Peyer's patch (tissue), 4 donors: ENCODE results near the gene GYG2. TPM values are rescaled to one million over a fixed set of nuclear protein-coding genes. Genes with fewer than 3 reads are reported as not detected.
"Not testable (repeated sequence)": the region's sequence is repeated elsewhere in the genome, so short reads cannot be mapped to it uniquely, and the experiment has no call there.

Source experiments
- DNase-seq, 3 donors: peaks; one replicate each; pipeline ENCODE4 v3.0.0-alpha.2; 2017 to 2019
- H3K27ac ChIP-seq, 4 donors: fragments of 200-600 bp; sonication (generic); one replicate each; pipeline ENCODE4 v1.5.1; 2016 to 2019
- H3K27me3 ChIP-seq, 2 donors: fragments of 200-600 bp; sonication (generic); one replicate each; pipeline ENCODE4 v1.5.1; 2019
- H3K36me3 ChIP-seq, 3 donors: fragments of 200-600 bp; sonication (generic); one replicate each; pipeline ENCODE4 v1.5.1; 2016 to 2019
- H3K4me1 ChIP-seq, 4 donors: fragments of 200-600 bp; sonication (generic); one replicate each; pipeline ENCODE4 v1.5.1; 2016 to 2019
- H3K4me3 ChIP-seq, 4 donors: fragments of 200-600 bp; sonication (generic); 1 replicate in 3 of 4; 2 replicates in 1 of 4; pipeline ENCODE4 v1.5.1; 2016 to 2019; ENCODE audit warnings: mild to moderate bottlenecking in 1 of 4
- H3K9me3 ChIP-seq, 4 donors: fragments of 200-600 bp; sonication (generic); one replicate each; pipeline ENCODE4 v1.5.1; 2016 to 2019; ENCODE audit warnings: mild to moderate bottlenecking in 1 of 4
- POLR2A ChIP-seq, 2 donors: fragments of 450-650 bp; IDR thresholded peaks; one replicate each; pipeline ENCODE4 v1.5.1; 2017; ENCODE audit warnings: antibody characterized with exemption in 2 of 2, mild to moderate bottlenecking in 2 of 2, moderate library complexity in 2 of 2
- total RNA-seq, 4 donors: library from RNA; depleted of rRNA; stranded (reverse); fragments of >200 nt; gene quantifications; one replicate each; pipeline ENCODE4 v1.1.0, GENCODE V29; 2016
- TF ChIP-seq, protein P1 (sequence below), 6 experiments: fragments of 450-650 bp in 4 of 6; fragments of 200-600 bp in 2 of 6; sonication (generic) in 1 of 6; IDR thresholded peaks; one replicate each; pipeline ENCODE4 v1.5.1; 2017 to 2019; ENCODE audit warnings: antibody characterized with exemption in 6 of 6, mild to moderate bottlenecking in 3 of 6, moderate library complexity in 1 of 6

Gene GYG2
- total RNA-seq, 4 donors from 2014 or later = 0.70 to 3.9 (median 2.8) TPM

DNA sequence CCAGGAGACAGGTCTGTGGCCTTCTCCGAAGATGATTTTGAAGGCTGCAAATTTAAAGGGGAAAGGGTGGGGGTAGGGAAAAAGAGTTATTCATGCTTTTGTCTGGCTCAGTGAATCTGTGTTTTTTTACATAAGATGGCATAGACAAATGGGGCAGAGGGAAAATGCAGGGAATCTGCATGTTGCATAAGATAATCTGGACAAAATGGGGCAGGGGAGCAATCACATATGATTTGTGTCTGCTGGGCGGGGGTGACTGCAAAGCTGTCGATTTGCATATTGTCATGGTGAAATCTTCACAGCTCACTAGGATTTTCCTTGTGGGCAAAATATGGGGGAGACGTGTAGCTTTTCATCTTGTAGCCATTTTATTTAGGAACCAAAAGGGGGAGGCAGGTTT is 29.4 kb upstream of the GYG2 start:
- H3K4me1 ChIP-seq = no peaks in the 10 kb centered on the region
- no peaks in the 10 kb centered on the region for H3K36me3 ChIP-seq
- H3K4me3 ChIP-seq = no peak overlapping the region
- H3K27ac ChIP-seq = no peak overlapping the region
- no peak for DNase-seq
- no peaks in the 10 kb centered on the region for H3K27me3 ChIP-seq
- no peak for TF ChIP-seq POLR2A (IDR thresholded peaks at IDR 0.05)
- H3K9me3 ChIP-seq = no peaks in the 10 kb centered on the region

DNA sequence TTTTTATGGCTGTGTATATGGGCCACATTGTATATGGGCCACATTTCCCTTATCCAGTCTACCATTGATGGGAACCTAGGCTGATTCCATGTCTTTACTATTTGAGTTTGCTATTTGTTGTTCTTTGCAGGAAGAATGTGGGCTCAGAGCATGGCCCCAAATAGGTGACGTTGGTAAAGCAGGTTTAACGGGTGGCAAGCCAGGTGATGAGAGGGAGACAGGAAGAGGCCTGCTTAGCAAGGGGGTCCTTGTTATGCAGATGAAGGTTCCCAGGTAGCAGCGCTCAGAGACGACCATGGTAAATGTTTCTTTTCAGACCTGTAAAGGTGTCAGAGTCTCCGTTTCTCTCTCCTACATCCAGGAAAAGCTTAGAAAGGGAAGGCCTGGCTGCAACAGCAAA is 28.8 kb upstream of the GYG2 start:
- H3K27ac ChIP-seq, H3K4me1 ChIP-seq, H3K27me3 ChIP-seq, H3K9me3 ChIP-seq, H3K36me3 ChIP-seq, H3K4me3 ChIP-seq, DNase-seq: not testable (repeated sequence)

DNA sequence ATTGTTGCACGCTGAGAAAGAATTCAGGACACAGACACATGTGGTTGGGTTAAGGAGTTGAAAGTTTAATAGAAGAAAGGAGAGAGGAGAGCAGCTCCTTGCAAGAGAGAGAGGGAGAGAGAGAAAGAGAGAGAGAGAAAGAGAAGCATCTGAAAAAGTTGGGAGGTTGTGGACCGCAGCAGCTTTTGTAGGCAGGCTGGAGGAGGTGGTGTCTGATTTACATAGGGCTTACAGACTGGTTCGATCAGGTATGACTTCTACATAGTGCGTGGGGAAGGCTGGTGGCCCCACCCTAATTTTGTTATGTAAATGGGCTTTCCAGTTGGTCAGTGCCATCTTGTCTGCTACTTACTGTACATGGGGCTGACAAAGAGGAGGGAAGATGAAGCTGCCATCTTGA is 27.5 kb upstream of the GYG2 start:
- H3K36me3 ChIP-seq = no peaks in the 10 kb centered on the region
- no peak for DNase-seq
- no peaks in the 10 kb centered on the region for H3K9me3 ChIP-seq
- no peaks in the 10 kb centered on the region for H3K4me1 ChIP-seq
- H3K27ac ChIP-seq = no peak overlapping the region
- H3K4me3 ChIP-seq = no peak overlapping the region
- no peaks in the 10 kb centered on the region for H3K27me3 ChIP-seq
- TF ChIP-seq, protein P1, sequence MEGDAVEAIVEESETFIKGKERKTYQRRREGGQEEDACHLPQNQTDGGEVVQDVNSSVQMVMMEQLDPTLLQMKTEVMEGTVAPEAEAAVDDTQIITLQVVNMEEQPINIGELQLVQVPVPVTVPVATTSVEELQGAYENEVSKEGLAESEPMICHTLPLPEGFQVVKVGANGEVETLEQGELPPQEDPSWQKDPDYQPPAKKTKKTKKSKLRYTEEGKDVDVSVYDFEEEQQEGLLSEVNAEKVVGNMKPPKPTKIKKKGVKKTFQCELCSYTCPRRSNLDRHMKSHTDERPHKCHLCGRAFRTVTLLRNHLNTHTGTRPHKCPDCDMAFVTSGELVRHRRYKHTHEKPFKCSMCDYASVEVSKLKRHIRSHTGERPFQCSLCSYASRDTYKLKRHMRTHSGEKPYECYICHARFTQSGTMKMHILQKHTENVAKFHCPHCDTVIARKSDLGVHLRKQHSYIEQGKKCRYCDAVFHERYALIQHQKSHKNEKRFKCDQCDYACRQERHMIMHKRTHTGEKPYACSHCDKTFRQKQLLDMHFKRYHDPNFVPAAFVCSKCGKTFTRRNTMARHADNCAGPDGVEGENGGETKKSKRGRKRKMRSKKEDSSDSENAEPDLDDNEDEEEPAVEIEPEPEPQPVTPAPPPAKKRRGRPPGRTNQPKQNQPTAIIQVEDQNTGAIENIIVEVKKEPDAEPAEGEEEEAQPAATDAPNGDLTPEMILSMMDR (IDR thresholded peaks at IDR 0.05) = no peak
- TF ChIP-seq POLR2A (IDR thresholded peaks at IDR 0.05) = no peak

DNA sequence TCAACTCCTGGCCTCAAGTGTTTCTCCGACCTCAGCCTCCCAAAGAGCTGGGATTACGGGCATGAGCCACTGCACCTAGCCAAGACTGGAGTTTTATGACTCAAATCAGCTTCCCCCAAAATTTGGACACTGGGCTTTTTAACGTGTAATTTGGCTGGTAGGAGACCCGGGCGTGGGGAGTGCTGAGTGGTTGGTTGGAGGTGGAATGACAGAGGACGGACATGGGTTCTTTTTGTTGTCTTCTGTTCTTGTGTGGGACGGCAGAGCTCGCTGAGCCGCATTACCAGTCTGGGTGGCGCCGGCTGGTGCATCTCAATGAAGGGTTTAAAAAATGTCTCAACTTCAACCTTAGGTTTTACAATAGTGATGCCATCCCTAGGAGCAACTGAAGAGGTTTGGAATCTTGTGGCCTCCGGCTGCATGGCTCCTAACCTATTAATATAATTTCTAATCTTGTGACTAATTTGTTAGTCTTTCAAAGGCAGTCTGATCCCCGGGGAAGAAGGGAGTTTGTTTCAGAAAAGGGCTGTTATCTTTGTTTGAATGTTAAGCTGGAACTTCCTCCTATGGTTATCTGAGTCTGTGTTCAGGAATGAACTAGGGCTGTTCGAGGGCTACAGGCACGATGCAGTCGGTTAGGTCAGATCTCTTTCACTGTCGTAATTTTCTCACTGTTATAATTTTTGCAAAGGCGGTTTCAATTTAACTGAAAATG is 26.2 kb upstream of the GYG2 start:
- DNase-seq, H3K4me1 ChIP-seq, H3K36me3 ChIP-seq, H3K27ac ChIP-seq, H3K27me3 ChIP-seq, H3K4me3 ChIP-seq, H3K9me3 ChIP-seq: not testable (repeated sequence)

DNA sequence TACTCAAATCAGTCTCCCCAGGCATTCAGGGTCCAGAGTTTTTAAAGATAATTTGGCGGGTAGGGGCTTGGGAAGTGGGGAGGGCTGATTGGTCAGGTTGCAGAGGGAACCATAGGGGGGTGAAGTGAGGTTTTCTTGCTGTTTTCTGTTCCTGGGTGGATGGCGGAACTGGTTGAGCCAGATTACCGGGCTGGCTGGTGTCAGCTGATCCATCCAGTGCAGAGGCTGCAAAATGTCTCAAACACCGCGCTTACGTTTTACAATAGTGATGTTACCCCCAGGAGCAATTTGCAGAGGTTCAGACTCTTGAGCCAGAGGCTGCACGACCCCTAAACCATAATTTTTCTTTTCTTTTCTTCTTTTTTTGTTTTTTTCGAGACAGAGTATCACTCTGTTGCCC is 25.2 kb upstream of the GYG2 start:
- not testable (repeated sequence) for H3K4me1 ChIP-seq, H3K9me3 ChIP-seq, H3K27me3 ChIP-seq, H3K4me3 ChIP-seq, H3K27ac ChIP-seq, H3K36me3 ChIP-seq, DNase-seq

DNA sequence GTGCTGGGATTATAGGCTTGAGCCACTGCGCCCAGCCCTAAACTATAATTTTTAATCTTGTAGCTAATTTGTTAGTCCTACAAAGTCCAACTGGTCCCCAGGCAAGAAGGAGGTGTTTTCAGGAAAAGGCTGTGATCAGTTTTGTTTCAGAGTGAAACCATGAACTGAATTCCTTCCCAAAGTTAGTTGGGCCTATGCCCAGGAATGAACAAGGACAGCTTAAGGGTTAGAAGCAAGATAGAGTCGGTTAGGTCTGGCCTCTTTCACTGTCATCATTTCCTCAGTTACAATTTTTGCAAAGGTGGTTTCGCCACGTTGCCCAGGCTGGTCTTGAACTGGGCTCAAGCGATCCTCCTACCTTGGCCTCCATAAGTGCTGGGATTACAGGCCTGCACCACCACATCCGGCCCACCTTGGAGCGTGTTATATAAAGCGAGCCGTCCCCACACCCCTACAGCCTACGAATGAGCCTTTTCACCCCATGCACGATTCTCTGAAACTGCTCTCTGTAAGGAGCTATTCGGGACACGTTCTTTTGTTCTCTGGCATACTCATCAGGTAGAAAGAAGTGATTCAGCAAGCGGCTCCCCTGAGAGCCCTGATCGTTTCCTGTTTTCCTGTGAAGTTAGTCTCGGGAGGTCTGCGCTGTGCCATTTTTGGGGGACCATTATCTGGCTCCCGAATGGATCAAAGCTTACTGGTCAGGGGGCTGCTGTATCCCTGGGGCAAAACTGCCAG is 24.5 kb upstream of the GYG2 start:
- H3K4me3 ChIP-seq, H3K27ac ChIP-seq, DNase-seq, H3K4me1 ChIP-seq, H3K27me3 ChIP-seq, H3K9me3 ChIP-seq, H3K36me3 ChIP-seq: not testable (repeated sequence)

DNA sequence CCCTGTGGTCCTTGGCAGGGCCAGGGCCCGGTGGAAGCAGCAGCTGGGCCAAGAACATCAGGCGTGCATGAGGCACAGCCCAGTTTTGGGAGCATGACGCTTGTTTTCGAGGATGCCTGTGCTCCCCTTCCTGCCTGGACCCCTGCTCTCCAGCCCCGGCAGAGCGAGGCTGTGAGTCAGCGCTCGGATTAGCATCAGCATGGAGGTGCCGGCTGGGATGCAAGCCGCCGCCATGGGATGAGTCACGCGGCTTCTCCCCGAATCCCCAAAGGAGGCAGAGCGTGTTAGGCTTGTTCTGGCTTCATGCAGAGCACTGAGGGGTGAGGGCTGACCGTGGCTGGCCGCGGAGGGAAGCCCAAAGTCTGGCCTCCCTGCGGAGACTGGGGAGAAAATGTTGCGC is 23.9 kb upstream of the GYG2 start:
- not testable (repeated sequence) for H3K9me3 ChIP-seq, H3K27me3 ChIP-seq, H3K4me3 ChIP-seq, H3K36me3 ChIP-seq, DNase-seq, H3K4me1 ChIP-seq, H3K27ac ChIP-seq

DNA sequence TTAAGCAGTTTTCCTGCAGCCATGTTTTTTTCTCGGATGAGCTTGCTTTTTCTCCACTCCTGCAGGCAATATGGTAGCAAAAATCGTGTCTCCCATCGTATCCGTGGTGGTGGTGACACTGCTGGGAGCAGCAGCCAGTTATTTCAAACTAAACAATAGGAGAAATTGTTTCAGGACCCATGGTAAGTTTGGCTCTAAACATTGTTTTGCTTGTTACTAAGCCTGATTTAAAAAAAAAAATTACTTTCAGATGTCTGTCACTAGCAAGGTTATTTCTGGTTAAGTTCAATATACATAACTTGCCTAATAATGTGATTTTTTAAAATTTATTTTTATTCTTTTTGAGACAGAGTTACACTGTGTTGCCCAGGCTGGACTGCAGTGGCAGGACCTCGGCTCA is 17.5 kb upstream of the GYG2 start:
- Histone ChIP-seq H3K9me3 (no peaks in the 10 kb centered on the region), H3K27me3 (no peaks in the 10 kb centered on the region), H3K27ac (no peak overlapping the region), H3K4me3 (no peak overlapping the region), H3K4me1 (no peaks in the 10 kb centered on the region), H3K36me3 (no peaks in the 10 kb centered on the region)
- TF ChIP-seq, protein P1 (IDR thresholded peaks at IDR 0.05) = no peak
- no peak for TF ChIP-seq POLR2A (IDR thresholded peaks at IDR 0.05)
- no peak for DNase-seq
